ENCODE data around the gene TUBGCP6.
"Not testable (repeated sequence)": the region's sequence is repeated elsewhere in the genome, so short reads cannot be mapped to it uniquely, and the experiment has no call there.

GRCh38 chr22:50168490-50169180, 76.2 kb downstream of the TUBGCP6 start:
- not testable (repeated sequence) for TF ChIP-seq CTCF, POLR2A (IDR thresholded peaks at IDR 0.05)
